Cerebellar cortex (tissue), 1 donor: ENCODE results near the gene LRP1-AS.
A peak's percentile ranks its signal among the peaks of the same experiment; 100 is the strongest.

Source experiments
- DNase-seq: peaks from one replicate; pipeline ENCODE4 v3.0.0-alpha.2; 2015; ENCODE audit warnings: low spot score

Gene LRP1-AS

GRCh38 chr12:57160040-57160439 lies 12.6 kb upstream of the LRP1-AS start:
- no peak for DNase-seq

- DNase-seq: no peak
Observed at GRCh38 chr12:57159311-57159710, 11.9 kb upstream of the LRP1-AS start.

- no peak for DNase-seq
Observed at GRCh38 chr12:57158665-57159064, 11.2 kb upstream of the LRP1-AS start.

- DNase-seq: no peak
Observed at GRCh38 chr12:57158186-57158585, 10.8 kb upstream of the LRP1-AS start.

GRCh38 chr12:57157588-57158173 lies 10.3 kb upstream of the LRP1-AS start:
- DNase-seq: no peak

- no peak for DNase-seq
Observed at GRCh38 chr12:57156701-57157403, 9.4 kb upstream of the LRP1-AS start.

- no peak for DNase-seq
Observed at GRCh38 chr12:57154804-57155434, 7.5 kb upstream of the LRP1-AS start.

- DNase-seq: no peak
Observed at GRCh38 chr12:57154076-57154475, 6.7 kb upstream of the LRP1-AS start.

- no peak for DNase-seq
Observed at GRCh38 chr12:57153415-57153997, 6.1 kb upstream of the LRP1-AS start.

GRCh38 chr12:57152639-57153038 lies 5.2 kb upstream of the LRP1-AS start:
- no peak for DNase-seq

GRCh38 chr12:57151741-57152630 lies 4.6 kb upstream of the LRP1-AS start:
- DNase-seq: peak; percentile 94

- DNase-seq: no peak
Observed at GRCh38 chr12:57150400-57151000, 3.1 kb upstream of the LRP1-AS start.

GRCh38 chr12:57149245-57149900 lies 2.0 kb upstream of the LRP1-AS start:
- DNase-seq: peak; percentile 69

GRCh38 chr12:57148469-57149244 lies 1.2 kb upstream of the LRP1-AS start:
- no peak for DNase-seq

GRCh38 chr12:57146092-57146491 lies 1.3 kb downstream of the LRP1-AS start:
- no peak for DNase-seq

- no peak for DNase-seq
Observed at GRCh38 chr12:57145460-57146059, 1.9 kb downstream of the LRP1-AS start.

- peak; percentile 63 for DNase-seq
Observed at GRCh38 chr12:57143454-57143853, 4.0 kb downstream of the LRP1-AS start.

- no peak for DNase-seq
Observed at GRCh38 chr12:57142727-57143126, 4.7 kb downstream of the LRP1-AS start.

- DNase-seq: no peak
Observed at GRCh38 chr12:57142121-57142520, 5.3 kb downstream of the LRP1-AS start.

GRCh38 chr12:57141249-57141648 lies 6.2 kb downstream of the LRP1-AS start:
- no peak for DNase-seq
